ENCODE data around the gene PITHD1. TPM values are rescaled to one million over a fixed set of nuclear protein-coding genes. Genes with fewer than 3 reads are reported as not detected.

Gene PITHD1
- total and polyA plus RNA-seq, 9 donors, result 39.9 to 55.0 (median 43.0) TPM

GRCh38 chr1:23748016-23748415 is 30.2 kb upstream of the PITHD1 start:
- intact Hi-C loops (cut with DNase I), result loop anchor here in 1 of 4 donors (10.0 kb wide), 1 partner anchor 53 kb away; the partner anchor contains the start of gene RPL11
- whole genome bisulfite sequencing, 3 donors, result 77 to 79% (median 79%) methylated on average over 3 of the region's 3 CpGs
- no peaks in the 10 kb centered on the region for H3K36me3 ChIP-seq
- no peak overlapping the region for H3K4me3 ChIP-seq
- H3K9me3 ChIP-seq, result no peaks in the 10 kb centered on the region
- peaks cover 7% of the 10 kb centered on the region for H3K4me1 ChIP-seq (ENCODE audit: insufficient read depth)
- no peak for DNase-seq
- no peaks in the 10 kb centered on the region for H3K27me3 ChIP-seq
- H3K27ac ChIP-seq, result no peak overlapping the region
- TF ChIP-seq POLR2A (IDR thresholded peaks at IDR 0.05) (no peak), CTCF (IDR thresholded peaks at IDR 0.05) (no peak), EP300 (IDR thresholded peaks at IDR 0.05) (no peak)

- Histone ChIP-seq H3K4me3 (no peak overlapping the region), H3K4me1 (ENCODE audit: insufficient read depth) (no peaks in the 10 kb centered on the region), H3K27ac (no peak overlapping the region), H3K27me3 (no peaks in the 10 kb centered on the region), H3K36me3 (no peaks in the 10 kb centered on the region), H3K9me3 (no peaks in the 10 kb centered on the region)
- intact Hi-C loops (cut with DNase I), result no loop called here
- DNase-seq, result peak in 1 of 5 donors; percentile 27
- 55 to 61% (median 56%) methylated on average over 11 of the region's 11 CpGs for WGBS, 3 donors
- TF ChIP-seq CTCF (IDR thresholded peaks at IDR 0.05) (no peak), EP300 (IDR thresholded peaks at IDR 0.05) (no peak), POLR2A (IDR thresholded peaks at IDR 0.05) (no peak)
These were observed 27.0 kb upstream of the PITHD1 start for GRCh38 chr1:23751050-23751814.

DNA sequence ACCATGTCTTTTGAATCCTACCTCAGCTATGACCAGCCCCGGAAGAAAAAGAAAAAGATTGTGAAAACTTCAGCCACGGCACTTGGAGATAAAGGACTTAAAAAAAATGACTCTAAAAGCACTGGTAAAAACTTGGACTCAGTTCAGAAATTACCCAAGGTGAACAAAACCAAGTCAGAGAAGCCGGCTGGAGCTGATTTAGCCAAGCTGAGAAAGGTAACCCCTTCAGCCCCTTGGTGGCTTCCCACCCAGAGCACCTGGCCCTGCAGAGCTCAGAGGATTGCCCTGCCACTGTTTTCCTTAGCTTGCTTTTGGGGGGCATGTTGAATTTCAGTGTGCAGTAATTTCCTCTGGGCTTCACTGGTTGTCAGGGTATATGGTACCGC is 26.4 kb upstream of the PITHD1 start:
- Histone ChIP-seq H3K27me3 (no peaks in the 10 kb centered on the region), H3K36me3 (no peaks in the 10 kb centered on the region), H3K4me1 (ENCODE audit: insufficient read depth) (no peaks in the 10 kb centered on the region), H3K9me3 (no peaks in the 10 kb centered on the region), H3K27ac (no peak overlapping the region), H3K4me3 (no peak overlapping the region)
- TF ChIP-seq POLR2A (IDR thresholded peaks at IDR 0.05) (no peak), EP300 (IDR thresholded peaks at IDR 0.05) (no peak), CTCF (IDR thresholded peaks at IDR 0.05) (no peak)
- intact Hi-C loops (cut with DNase I), result no loop called here
- 70 to 75% (median 75%) methylated on average over 4 of the region's 4 CpGs for WGBS, 3 donors
- DNase-seq, result no peak

DNA sequence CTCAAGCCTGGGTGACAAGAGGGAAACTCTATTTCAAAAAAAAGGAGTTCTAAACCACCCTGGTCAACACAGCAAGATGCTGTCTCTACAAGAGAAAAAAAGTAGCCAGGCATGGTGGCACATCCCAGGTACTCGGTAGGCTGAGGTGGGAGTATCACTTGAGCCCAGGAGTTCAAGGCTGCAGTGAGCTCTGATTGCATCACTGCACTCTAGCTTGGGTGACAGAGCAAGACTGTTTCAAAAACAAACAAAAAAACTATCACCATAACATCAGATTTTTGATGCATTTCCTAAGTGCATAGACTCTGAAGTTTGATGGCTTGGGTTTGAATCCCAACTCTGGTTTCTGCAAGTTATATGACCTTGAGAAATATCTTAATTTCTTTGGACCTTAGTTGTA is 25.3 kb upstream of the PITHD1 start:
- Histone ChIP-seq H3K27ac (no peak overlapping the region), H3K9me3 (no peaks in the 10 kb centered on the region), H3K4me1 (ENCODE audit: insufficient read depth) (no peaks in the 10 kb centered on the region), H3K27me3 (no peaks in the 10 kb centered on the region), H3K4me3 (no peak overlapping the region), H3K36me3 (no peaks in the 10 kb centered on the region)
- 29 to 44% (median 36%) methylated on average over 1 of the region's 1 CpG for WGBS, 3 donors
- TF ChIP-seq CTCF (IDR thresholded peaks at IDR 0.05) (no peak), POLR2A (IDR thresholded peaks at IDR 0.05) (no peak), EP300 (IDR thresholded peaks at IDR 0.05) (no peak)
- no peak for DNase-seq
- intact Hi-C loops (cut with DNase I), result no loop called here
